ENCODE measurements around the gene CTNNA1.
"Not testable (repeated sequence)": the region's sequence is repeated elsewhere in the genome, so short reads cannot be mapped to it uniquely, and the experiment has no call there.

The CTNNA1 gene

GRCh38 chr5:138792195-138792790 is 39.1 kb downstream of the CTNNA1 start:
- H3K4me3 ChIP-seq (ENCODE audit: low read depth in 1 of 2, low read length in 2 of 2) = no peak overlapping the region
- no peaks in the 10 kb centered on the region for H3K36me3 ChIP-seq (ENCODE audit: insufficient read depth, low read length)
- no peak overlapping the region for H3K27ac ChIP-seq (ENCODE audit: low read depth, low read length)
- no peaks in the 10 kb centered on the region for H3K9me3 ChIP-seq (ENCODE audit: low read length)
- peaks cover 47% of the 10 kb centered on the region for H3K4me1 ChIP-seq (ENCODE audit: insufficient read depth, low read length)
- H3K27me3 ChIP-seq (ENCODE audit: control insufficient read depth in 1 of 2, insufficient read depth in 2 of 2, low read length in 2 of 2) = no peaks in the 10 kb centered on the region
- no peak overlapping the region for H3K9ac ChIP-seq (ENCODE audit: low read length)

- H3K9ac ChIP-seq (ENCODE audit: low read length) = no peak overlapping the region
- peaks cover 54% of the 10 kb centered on the region for H3K4me1 ChIP-seq (ENCODE audit: insufficient read depth, low read length)
Measured at GRCh38 chr5:138793575-138793974, 40.4 kb downstream of the CTNNA1 start.

GRCh38 chr5:138803285-138803684 is 50.1 kb downstream of the CTNNA1 start:
- no peaks in the 10 kb centered on the region for H3K27me3 ChIP-seq (ENCODE audit: control insufficient read depth in 1 of 2, insufficient read depth in 2 of 2, low read length in 2 of 2)
- peaks cover 13% of the 10 kb centered on the region for H3K4me1 ChIP-seq (ENCODE audit: insufficient read depth, low read length)
- no peak overlapping the region for H3K9ac ChIP-seq (ENCODE audit: low read length)
- no peaks in the 10 kb centered on the region for H3K9me3 ChIP-seq (ENCODE audit: low read length)
- H3K36me3 ChIP-seq (ENCODE audit: insufficient read depth, low read length) = no peaks in the 10 kb centered on the region
- H3K4me3 ChIP-seq (ENCODE audit: low read depth in 1 of 2, low read length in 2 of 2) = no peak overlapping the region
- no peak overlapping the region for H3K27ac ChIP-seq (ENCODE audit: low read depth, low read length)

More at GRCh38 chr5:138793575-138793974, 40.4 kb downstream of the CTNNA1 start:
- Histone ChIP-seq H3K27me3 (ENCODE audit: control insufficient read depth in 1 of 2, insufficient read depth in 2 of 2, low read length in 2 of 2) (no peaks in the 10 kb centered on the region), H3K27ac (ENCODE audit: low read depth, low read length) (no peak overlapping the region), H3K36me3 (ENCODE audit: insufficient read depth, low read length) (no peaks in the 10 kb centered on the region), H3K4me3 (ENCODE audit: low read depth in 1 of 2, low read length in 2 of 2) (no peak overlapping the region), H3K9me3 (ENCODE audit: low read length) (no peaks in the 10 kb centered on the region)

- Histone ChIP-seq H3K27ac (ENCODE audit: low read depth, low read length) (no peak overlapping the region), H3K27me3 (ENCODE audit: control insufficient read depth in 1 of 2, insufficient read depth in 2 of 2, low read length in 2 of 2) (no peaks in the 10 kb centered on the region), H3K9ac (ENCODE audit: low read length) (no peak overlapping the region), H3K4me3 (ENCODE audit: low read depth in 1 of 2, low read length in 2 of 2) (no peak overlapping the region), H3K36me3 (ENCODE audit: insufficient read depth, low read length) (no peaks in the 10 kb centered on the region), H3K4me1 (ENCODE audit: insufficient read depth, low read length) (peaks cover 13% of the 10 kb centered on the region), H3K9me3 (ENCODE audit: low read length) (no peaks in the 10 kb centered on the region)
Measured at GRCh38 chr5:138803935-138804334, 50.7 kb downstream of the CTNNA1 start.

GRCh38 chr5:138805096-138805495 is 51.9 kb downstream of the CTNNA1 start:
- Histone ChIP-seq H3K27ac (ENCODE audit: low read depth, low read length) (no peak overlapping the region), H3K9ac (ENCODE audit: low read length) (no peak overlapping the region), H3K4me1 (ENCODE audit: insufficient read depth, low read length) (peaks cover 13% of the 10 kb centered on the region)

GRCh38 chr5:138807182-138807581 is 54.0 kb downstream of the CTNNA1 start:
- Histone ChIP-seq H3K36me3 (ENCODE audit: insufficient read depth, low read length) (no peaks in the 10 kb centered on the region), H3K9ac (ENCODE audit: low read length) (no peak overlapping the region), H3K4me3 (ENCODE audit: low read depth in 1 of 2, low read length in 2 of 2) (no peak overlapping the region), H3K9me3 (ENCODE audit: low read length) (no peaks in the 10 kb centered on the region), H3K27me3 (ENCODE audit: control insufficient read depth in 1 of 2, insufficient read depth in 2 of 2, low read length in 2 of 2) (no peaks in the 10 kb centered on the region), H3K27ac (ENCODE audit: low read depth, low read length) (no peak overlapping the region), H3K4me1 (ENCODE audit: insufficient read depth, low read length) (peaks cover 13% of the 10 kb centered on the region)

More at GRCh38 chr5:138805096-138805495, 51.9 kb downstream of the CTNNA1 start:
- Histone ChIP-seq H3K27me3 (ENCODE audit: control insufficient read depth in 1 of 2, insufficient read depth in 2 of 2, low read length in 2 of 2) (no peaks in the 10 kb centered on the region), H3K9me3 (ENCODE audit: low read length) (no peaks in the 10 kb centered on the region), H3K4me3 (ENCODE audit: low read depth in 1 of 2, low read length in 2 of 2) (no peak overlapping the region), H3K36me3 (ENCODE audit: insufficient read depth, low read length) (no peaks in the 10 kb centered on the region)

- Histone ChIP-seq H3K4me3 (ENCODE audit: low read depth in 1 of 2, low read length in 2 of 2) (no peak overlapping the region), H3K27ac (ENCODE audit: low read depth, low read length) (no peak overlapping the region), H3K4me1 (ENCODE audit: insufficient read depth, low read length) (no peaks in the 10 kb centered on the region), H3K9ac (ENCODE audit: low read length) (no peak overlapping the region), H3K36me3 (ENCODE audit: insufficient read depth, low read length) (peaks cover 6% of the 10 kb centered on the region), H3K9me3 (ENCODE audit: low read length) (no peaks in the 10 kb centered on the region), H3K27me3 (ENCODE audit: control insufficient read depth in 1 of 2, insufficient read depth in 2 of 2, low read length in 2 of 2) (no peaks in the 10 kb centered on the region)
Measured at GRCh38 chr5:138809391-138809790, 56.2 kb downstream of the CTNNA1 start.

- not testable (repeated sequence) for H3K9ac ChIP-seq (ENCODE audit: low read length); H3K27ac ChIP-seq (ENCODE audit: low read depth, low read length); H3K27me3 ChIP-seq (ENCODE audit: control insufficient read depth in 1 of 2, insufficient read depth in 2 of 2, low read length in 2 of 2); H3K4me1 ChIP-seq (ENCODE audit: insufficient read depth, low read length); H3K4me3 ChIP-seq (ENCODE audit: low read depth in 1 of 2, low read length in 2 of 2); H3K36me3 ChIP-seq (ENCODE audit: insufficient read depth, low read length); H3K9me3 ChIP-seq (ENCODE audit: low read length)
Measured at GRCh38 chr5:138810861-138811260, 57.6 kb downstream of the CTNNA1 start.

GRCh38 chr5:138815529-138815928 is 62.3 kb downstream of the CTNNA1 start:
- peaks cover 9% of the 10 kb centered on the region for H3K36me3 ChIP-seq (ENCODE audit: insufficient read depth, low read length)

GRCh38 chr5:138817241-138817640 is 64.0 kb downstream of the CTNNA1 start:
- H3K9me3 ChIP-seq (ENCODE audit: low read length) = no peaks in the 10 kb centered on the region
- H3K4me3 ChIP-seq (ENCODE audit: low read depth in 1 of 2, low read length in 2 of 2) = no peak overlapping the region
- H3K36me3 ChIP-seq (ENCODE audit: insufficient read depth, low read length) = peaks cover 9% of the 10 kb centered on the region
- peaks cover 22% of the 10 kb centered on the region for H3K4me1 ChIP-seq (ENCODE audit: insufficient read depth, low read length)
- H3K27ac ChIP-seq (ENCODE audit: low read depth, low read length) = no peak overlapping the region
- no peak overlapping the region for H3K9ac ChIP-seq (ENCODE audit: low read length)
- no peaks in the 10 kb centered on the region for H3K27me3 ChIP-seq (ENCODE audit: control insufficient read depth in 1 of 2, insufficient read depth in 2 of 2, low read length in 2 of 2)

More at GRCh38 chr5:138815529-138815928, 62.3 kb downstream of the CTNNA1 start:
- Histone ChIP-seq H3K27me3 (ENCODE audit: control insufficient read depth in 1 of 2, insufficient read depth in 2 of 2, low read length in 2 of 2) (no peaks in the 10 kb centered on the region), H3K4me3 (ENCODE audit: low read depth in 1 of 2, low read length in 2 of 2) (no peak overlapping the region), H3K9me3 (ENCODE audit: low read length) (no peaks in the 10 kb centered on the region), H3K9ac (ENCODE audit: low read length) (no peak overlapping the region), H3K27ac (ENCODE audit: low read depth, low read length) (no peak overlapping the region), H3K4me1 (ENCODE audit: insufficient read depth, low read length) (peaks cover 10% of the 10 kb centered on the region)

GRCh38 chr5:138819081-138819480 is 65.9 kb downstream of the CTNNA1 start:
- Histone ChIP-seq H3K9me3 (ENCODE audit: low read length) (no peaks in the 10 kb centered on the region), H3K36me3 (ENCODE audit: insufficient read depth, low read length) (peaks cover 3% of the 10 kb centered on the region), H3K9ac (ENCODE audit: low read length) (no peak overlapping the region), H3K27ac (ENCODE audit: low read depth, low read length) (no peak overlapping the region), H3K4me3 (ENCODE audit: low read depth in 1 of 2, low read length in 2 of 2) (no peak overlapping the region), H3K27me3 (ENCODE audit: control insufficient read depth in 1 of 2, insufficient read depth in 2 of 2, low read length in 2 of 2) (no peaks in the 10 kb centered on the region), H3K4me1 (ENCODE audit: insufficient read depth, low read length) (peaks cover 25% of the 10 kb centered on the region)

GRCh38 chr5:138820695-138821094 is 67.5 kb downstream of the CTNNA1 start:
- Histone ChIP-seq H3K27me3 (ENCODE audit: control insufficient read depth in 1 of 2, insufficient read depth in 2 of 2, low read length in 2 of 2) (no peaks in the 10 kb centered on the region), H3K4me3 (ENCODE audit: low read depth in 1 of 2, low read length in 2 of 2) (no peak overlapping the region), H3K36me3 (ENCODE audit: insufficient read depth, low read length) (peaks cover 7% of the 10 kb centered on the region), H3K4me1 (ENCODE audit: insufficient read depth, low read length) (peaks cover 25% of the 10 kb centered on the region), H3K27ac (ENCODE audit: low read depth, low read length) (no peak overlapping the region), H3K9me3 (ENCODE audit: low read length) (no peaks in the 10 kb centered on the region), H3K9ac (ENCODE audit: low read length) (no peak overlapping the region)

Measured in muscle layer of colon (tissue), 2 donors.